Activated CD4-positive, alpha-beta T cell treated with anti-CD3 and anti-CD28 coated beads, Interleukin-2, amount 50 U/mL, for 24 hours (primary cell): ENCODE results near the gene UBQLN4.

Experiments used
- DNase-seq, 2 donors: peaks; one replicate each; pipeline ENCODE4 v3.0.0-alpha.2; 2020; ENCODE audit warnings: low read depth in 1 of 2, low spot score in 1 of 2

Gene UBQLN4

DNA sequence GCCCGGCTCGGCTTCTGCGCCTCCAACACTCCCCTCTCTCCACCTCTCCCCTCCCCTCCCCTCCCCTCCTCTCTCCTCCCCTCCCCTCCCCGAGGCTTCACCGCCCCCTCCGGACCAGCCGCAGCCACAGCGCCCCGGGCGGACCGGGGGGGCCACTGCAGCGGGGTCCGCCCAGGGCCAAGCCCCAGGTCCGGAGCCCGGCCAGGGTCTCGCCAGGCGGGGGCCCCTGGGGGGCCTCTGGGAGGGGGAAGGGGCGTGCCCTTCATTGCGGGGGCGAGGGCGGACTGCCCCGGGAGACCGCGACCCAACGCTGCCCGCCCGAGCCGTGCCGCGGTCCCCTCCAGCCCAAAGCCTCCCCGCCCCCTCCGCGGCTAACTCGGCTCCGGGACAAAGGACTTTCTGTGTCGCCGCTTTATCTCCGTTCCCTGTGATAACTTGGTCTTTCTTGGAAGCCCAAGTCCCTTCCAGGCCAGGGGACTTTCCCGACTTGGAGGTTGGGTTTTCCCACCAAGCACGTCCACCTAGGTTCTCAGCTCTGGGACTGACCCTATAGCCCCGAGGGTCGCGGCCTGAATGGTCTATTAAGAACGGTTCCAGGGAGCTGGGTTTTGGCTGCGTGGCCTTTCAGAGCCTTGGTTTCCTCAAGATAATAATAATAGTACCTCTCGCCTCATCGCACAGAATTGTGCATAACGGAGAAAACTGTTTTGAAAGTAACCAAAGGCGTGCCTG lies at the start of gene UBQLN4:
TSS of gene UBQLN4 (minus strand) at position 31 of the 732 bp plus-strand sequence. CDS start 97 bp downstream, outside the sequence.
- peak; percentile 69 to 79 for DNase-seq

- DNase-seq, result no peak
These were observed 49.3 kb upstream of the UBQLN4 start for GRCh38 chr1:156102633-156103511.

DNA sequence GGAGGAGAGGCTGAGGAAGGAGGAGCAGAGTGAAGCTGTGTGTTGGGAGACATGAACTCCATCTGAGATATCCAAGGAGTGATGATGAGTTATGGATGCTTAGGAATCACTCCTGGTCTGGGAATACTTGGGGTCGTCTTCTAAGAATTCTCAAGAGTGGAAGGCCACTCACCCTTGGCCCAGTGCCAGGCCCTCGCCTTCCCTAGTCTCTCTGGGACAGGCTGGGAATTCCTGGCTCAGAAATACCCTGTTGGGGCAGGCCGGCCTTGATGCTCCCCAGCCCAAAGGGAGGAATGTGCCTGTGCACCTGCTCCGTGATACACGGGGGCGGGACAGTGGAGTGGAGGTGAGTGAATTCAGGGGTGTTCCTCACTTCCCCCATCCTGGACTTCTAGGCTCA lies 48.3 kb upstream of the UBQLN4 start:
- no peak for DNase-seq

DNA sequence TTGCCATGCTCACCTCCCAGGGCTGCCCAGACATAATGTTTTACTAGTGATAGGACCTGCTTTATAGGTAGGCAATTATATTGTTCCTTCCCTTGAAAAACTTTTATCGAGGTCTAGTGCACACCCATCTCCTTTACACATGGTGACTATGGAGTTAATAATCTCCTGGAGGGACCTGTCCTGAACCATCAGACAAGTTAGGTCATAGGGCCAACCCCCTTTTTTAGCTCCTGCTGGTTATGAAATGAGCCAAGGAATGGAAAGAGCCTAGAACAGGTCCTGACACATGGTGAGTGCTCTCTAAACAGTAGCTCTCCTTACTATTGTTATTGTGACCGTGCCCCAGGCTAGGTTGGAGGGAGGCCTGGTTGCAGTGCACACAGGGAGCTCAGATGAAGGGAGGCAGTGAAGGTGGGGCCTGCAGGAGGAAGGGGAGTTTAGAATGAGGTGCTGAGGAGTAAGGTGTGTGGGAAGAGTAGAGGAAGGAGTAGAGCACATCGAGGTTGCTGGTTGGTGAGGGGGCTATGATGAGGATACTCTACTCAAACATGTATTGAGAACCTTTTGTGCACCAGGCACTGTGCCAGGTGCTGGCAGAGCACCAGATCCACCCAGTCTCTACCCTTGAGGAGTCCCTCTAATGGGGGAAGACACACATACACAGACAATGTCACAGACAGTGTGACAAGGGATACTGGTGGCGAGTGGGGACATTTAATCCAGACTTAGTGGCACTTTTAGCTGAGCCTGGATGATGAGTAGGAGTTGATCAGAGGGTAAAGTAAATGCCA lies 46.8 kb upstream of the UBQLN4 start:
- DNase-seq, result no peak

DNA sequence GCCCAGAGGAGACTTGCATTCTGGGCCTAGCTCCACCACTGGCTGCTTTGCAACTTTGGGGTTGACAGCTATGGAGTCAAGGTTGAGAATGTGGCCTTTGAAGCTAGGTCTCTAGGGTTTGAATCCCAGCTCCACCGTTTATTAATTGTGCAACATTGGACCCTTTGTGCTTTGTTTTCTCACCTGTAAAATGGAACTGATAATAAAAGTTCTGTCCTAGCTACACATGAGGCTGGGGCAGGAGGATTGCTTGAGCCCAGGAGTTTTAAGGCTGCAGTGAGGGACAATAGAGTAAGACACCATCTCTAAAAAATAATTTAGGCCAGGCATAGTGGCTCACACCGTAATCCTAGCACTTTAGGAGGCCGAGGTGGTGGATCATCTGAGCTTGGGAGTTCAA lies 45.7 kb upstream of the UBQLN4 start:
- no peak for DNase-seq

DNA sequence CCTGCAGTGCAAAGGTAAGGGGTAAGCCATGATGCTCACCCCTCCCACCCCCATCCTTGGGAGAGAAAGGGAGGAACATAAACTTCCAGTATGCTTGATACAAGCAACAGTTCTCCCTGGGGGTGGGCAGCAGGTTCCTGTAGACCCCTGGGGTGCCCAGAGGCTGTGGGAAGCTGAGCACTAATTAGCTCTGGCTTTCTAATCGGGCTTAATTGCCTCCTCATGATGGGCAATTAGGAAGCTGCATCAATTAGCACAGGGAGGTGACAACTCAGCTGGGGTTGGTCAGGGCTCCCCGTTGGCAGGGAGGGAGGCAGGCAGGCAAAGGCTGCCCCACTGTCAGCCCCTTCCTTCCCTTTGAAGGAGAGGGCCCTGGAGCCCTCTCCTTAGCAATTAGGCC lies 45.2 kb upstream of the UBQLN4 start:
- no peak for DNase-seq

- DNase-seq, result peak in 1 of 2 donors; percentile 47
These were observed 44.0 kb upstream of the UBQLN4 start for GRCh38 chr1:156097499-156098178.

- peak; percentile 67 to 93 for DNase-seq
These were observed 43.2 kb upstream of the UBQLN4 start for GRCh38 chr1:156096640-156097391.

DNA sequence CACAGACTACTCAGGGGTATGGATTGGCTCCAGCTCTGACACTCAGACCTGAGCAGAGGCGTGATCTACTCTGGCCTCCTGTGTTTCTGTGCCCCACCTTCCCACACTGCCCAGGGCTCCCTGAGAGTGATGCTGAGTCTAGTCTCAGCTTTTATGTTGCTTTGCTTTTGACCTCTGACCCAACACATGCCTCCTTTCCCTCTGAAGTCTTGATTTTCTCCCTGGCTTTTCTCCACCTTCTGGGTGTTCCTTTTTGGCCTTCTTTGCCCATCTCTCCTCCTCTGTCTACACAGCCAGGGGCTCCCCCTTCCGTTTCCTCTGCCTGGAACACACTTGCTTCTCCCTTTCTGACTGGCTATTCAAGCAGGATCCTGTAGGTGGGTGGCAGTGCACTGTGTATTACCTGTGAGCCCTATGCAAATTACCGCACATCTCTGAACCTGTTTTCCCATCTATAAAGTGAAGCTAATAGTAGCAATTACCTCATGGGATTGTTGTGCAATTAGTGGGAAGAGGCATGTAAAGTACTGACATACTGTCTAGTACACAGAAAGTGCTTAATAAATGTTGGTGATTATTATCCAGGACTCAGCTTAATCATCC lies 42.4 kb upstream of the UBQLN4 start:
- no peak for DNase-seq

DNA sequence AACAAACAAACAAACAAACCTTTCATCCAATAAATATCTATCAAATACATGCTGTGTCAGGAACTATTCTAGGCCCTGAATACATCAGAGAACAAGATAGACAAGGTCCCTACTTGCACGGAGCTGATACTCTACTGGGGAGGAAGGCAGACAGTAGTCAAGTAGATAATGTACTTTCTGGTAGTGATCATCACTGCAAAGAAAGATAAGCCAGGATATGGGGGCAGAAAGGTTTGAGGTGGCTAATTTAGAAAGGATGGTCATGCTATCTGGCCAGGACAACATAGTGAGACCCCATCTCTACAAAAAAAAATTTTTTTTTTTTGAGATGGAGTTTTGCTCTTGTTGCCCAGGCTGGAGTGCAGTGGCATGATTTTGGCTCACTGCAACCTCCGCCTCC lies 38.0 kb upstream of the UBQLN4 start:
- no peak for DNase-seq

DNA sequence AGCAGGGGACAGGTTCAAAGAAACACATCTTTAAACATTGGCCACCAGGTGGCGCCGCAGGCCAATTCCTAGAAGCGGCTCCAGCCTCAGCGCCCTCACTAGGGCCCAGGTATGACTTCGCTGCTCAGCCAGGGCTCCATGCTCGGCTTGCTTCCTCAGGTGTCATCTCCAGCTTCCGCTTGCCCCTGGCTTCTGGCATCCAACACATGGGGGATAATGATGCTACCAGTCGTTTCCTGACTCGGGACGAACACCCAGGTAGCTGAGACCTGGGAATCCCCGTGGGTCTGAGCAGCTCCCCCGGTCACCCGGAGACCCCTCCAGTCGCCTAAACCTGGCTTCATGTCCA lies 37.2 kb upstream of the UBQLN4 start:
- peak; percentile 85 to 86 for DNase-seq

GRCh38 chr1:156090138-156090839 lies 36.7 kb upstream of the UBQLN4 start:
- DNase-seq, result no peak

- no peak for DNase-seq
These were observed 36.1 kb upstream of the UBQLN4 start for GRCh38 chr1:156089704-156090103.

DNA sequence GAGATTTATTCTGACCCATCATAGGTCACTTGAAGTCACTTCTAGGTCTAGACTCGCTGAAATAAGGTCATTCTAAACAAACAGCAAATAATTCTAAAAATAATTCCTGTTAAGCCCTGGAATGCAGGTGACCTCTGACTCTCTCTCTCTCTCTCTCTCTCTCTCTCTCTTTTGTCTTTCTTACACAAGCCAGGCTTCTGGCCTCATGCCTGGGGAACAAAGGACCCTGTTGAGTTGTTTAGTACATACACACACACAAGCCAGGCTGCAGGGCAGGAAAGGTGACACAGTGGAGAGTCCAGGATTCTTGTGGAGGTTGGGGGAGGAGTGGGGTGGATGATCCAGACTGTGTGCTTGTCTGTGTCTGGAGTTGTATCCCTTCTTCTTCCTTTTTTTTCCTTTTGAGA lies 32.7 kb upstream of the UBQLN4 start:
- DNase-seq, result no peak

DNA sequence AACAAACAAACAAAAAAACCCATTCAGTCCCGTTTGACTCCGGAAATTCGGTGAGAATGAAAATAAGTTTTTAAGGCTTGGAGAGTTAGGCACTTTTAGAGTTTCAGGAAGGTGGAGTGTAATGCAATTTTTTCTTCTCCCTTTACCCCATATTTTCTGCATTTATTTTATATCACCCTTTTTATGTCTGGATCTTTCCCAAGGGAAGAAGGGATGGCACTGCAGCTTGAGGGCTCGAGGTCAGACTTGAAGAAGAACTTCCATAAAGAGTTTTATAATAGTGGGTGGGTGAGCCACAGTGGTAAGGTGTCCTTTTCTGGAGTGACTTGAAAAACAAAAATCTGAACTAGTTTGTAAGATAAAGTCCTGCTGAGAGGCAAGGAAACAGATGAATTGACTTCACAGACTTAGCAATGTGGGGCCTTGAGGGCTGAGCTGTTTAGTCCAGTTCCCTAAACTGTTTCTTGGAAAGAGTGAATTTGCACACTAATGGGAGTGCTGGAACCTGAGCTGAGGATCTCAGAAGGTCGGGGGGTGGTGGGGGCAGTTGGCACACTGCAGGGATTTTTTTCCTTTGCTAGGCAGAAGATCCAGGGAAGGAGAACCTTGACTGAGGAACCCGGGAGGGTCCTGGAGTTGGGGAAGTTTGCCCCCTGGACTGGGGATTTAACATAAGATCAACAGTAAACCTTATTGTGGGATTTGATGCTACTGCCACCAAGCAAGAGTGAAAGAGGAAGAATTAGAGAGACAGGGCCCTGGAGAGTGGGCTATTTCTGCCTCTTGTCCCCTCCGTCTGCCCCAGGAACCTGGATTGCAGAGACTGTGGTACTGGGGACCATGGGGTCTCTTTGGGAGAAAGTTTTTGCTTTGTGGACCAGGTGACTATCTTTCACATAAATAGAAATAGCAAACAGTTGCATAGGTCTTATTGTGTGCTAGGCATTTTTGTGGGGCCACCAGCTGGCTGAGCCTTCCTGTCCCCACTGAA lies 30.5 kb upstream of the UBQLN4 start:
- no peak for DNase-seq

GRCh38 chr1:156082309-156083091 lies 28.9 kb upstream of the UBQLN4 start, which contains the start of gene MEX3A:
Gene MEX3A, minus strand, starts transcription at chr1:156082465. Its CDS starts 467 bp downstream, at chr1:156081998.
- peak; percentile 25 to 32 for DNase-seq

- no peak for DNase-seq
These were observed 28.3 kb upstream of the UBQLN4 start for GRCh38 chr1:156081917-156082308.
